Limb (tissue), 2 donors: ENCODE measurements around the gene OR4A15.

Experiments
- DNase-seq, 2 donors: peaks; one replicate each; pipeline ENCODE4 v3.0.0-alpha.2; 2016; ENCODE audit errors: extremely low spot score in 2 of 2

Gene OR4A15

GRCh38 chr11:55367674-55368073, at the start of gene OR4A15:
TSS of gene OR4A15 (plus strand) at chr11:55367974. CDS start at chr11:55367974, 0 bp downstream.
- DNase-seq: no peak

- DNase-seq: no peak
Observed at GRCh38 chr11:55324500-55324899, 43.3 kb upstream of the OR4A15 start.

- no peak for DNase-seq
Observed at GRCh38 chr11:55342901-55343300, 24.9 kb upstream of the OR4A15 start, which contains the start of gene OR4A16. TSS of gene OR4A16 (plus strand) at chr11:55343201. CDS start at chr11:55343201, 0 bp downstream.

GRCh38 chr11:55345306-55345705, 22.5 kb upstream of the OR4A15 start:
- no peak for DNase-seq

GRCh38 chr11:55349032-55349431, 18.7 kb upstream of the OR4A15 start:
- no peak for DNase-seq

GRCh38 chr11:55357560-55358184, 10.1 kb upstream of the OR4A15 start:
- DNase-seq: no peak

GRCh38 chr11:55401011-55401410, 33.2 kb downstream of the OR4A15 start:
- DNase-seq: no peak
